Subcutaneous adipose tissue (tissue), 4 donors: ENCODE results near the gene ELFN2. TPM values are rescaled to one million over a fixed set of nuclear protein-coding genes. Genes with fewer than 3 reads are reported as not detected.

ENCODE experiments used
- total RNA-seq, 4 donors: library from RNA; depleted of rRNA; stranded (reverse); fragments of >200 nt; gene quantifications; one replicate each; pipeline ENCODE4 v1.1.0, GENCODE V29; 2016
- TF ChIP-seq, protein P1 (sequence below): fragments of 450-650 bp; IDR thresholded peaks from one replicate; pipeline ENCODE4 v1.5.1; 2016; ENCODE audit warnings: low read depth, mild to moderate bottlenecking, control low read depth, antibody characterized with exemption, moderate library complexity

Gene ELFN2
- total RNA-seq, 4 donors from 2014 or later = not detected

DNA sequence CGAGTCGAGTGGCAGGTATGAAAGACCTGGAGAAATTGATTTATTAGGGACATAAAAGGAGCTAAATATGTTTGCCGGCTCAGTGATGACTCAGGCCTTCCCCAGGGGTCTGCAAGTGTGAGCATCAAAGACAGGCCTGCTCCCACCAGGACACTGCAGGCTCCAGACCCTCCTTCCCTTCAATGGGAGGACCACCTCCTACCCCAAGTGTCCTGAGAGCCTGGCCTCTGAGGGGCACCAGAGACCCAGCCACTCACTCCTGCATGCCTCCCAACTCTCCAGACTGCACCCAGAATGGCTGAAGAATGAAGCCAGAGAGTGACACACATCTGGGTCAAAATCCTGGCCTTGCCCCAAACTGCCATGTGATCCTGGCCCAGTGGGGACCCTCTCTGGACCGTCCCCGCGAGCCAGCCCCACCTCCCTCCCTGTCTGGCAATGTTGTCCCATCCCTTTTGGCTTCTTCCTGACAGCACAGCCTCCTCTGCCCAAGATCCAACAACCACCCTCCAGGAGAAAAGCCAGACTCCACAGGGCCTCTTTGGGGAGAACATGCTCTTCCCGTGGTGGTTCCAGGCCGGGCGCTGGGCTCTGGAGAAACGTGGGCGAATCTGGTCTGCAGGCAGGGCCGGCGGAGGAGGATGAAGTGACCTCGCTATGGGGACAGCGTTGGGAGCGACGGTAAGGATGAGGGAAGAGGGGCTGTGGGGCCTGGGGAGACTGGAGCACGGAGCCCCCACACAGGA is 108.7 kb downstream of the ELFN2 start:
- TF ChIP-seq, protein P1, sequence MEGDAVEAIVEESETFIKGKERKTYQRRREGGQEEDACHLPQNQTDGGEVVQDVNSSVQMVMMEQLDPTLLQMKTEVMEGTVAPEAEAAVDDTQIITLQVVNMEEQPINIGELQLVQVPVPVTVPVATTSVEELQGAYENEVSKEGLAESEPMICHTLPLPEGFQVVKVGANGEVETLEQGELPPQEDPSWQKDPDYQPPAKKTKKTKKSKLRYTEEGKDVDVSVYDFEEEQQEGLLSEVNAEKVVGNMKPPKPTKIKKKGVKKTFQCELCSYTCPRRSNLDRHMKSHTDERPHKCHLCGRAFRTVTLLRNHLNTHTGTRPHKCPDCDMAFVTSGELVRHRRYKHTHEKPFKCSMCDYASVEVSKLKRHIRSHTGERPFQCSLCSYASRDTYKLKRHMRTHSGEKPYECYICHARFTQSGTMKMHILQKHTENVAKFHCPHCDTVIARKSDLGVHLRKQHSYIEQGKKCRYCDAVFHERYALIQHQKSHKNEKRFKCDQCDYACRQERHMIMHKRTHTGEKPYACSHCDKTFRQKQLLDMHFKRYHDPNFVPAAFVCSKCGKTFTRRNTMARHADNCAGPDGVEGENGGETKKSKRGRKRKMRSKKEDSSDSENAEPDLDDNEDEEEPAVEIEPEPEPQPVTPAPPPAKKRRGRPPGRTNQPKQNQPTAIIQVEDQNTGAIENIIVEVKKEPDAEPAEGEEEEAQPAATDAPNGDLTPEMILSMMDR = no peak

Other genes with a start within 250 kb of the ELFN2 start
- gene C1QTNF6, start 239.2 kb downstream of the ELFN2 start, total RNA-seq = 1 to 10 TPM in 3 of 4 donors, under 1 TPM in 1; 0.33 to 3.2 (median 2.4) TPM
- not detected for gene SSTR3, start 215.0 kb downstream of the ELFN2 start, total RNA-seq
- gene RAC2, start 183.2 kb downstream of the ELFN2 start, total RNA-seq = 10 to 100 TPM in 3 of 4 donors, 1 to 10 TPM in 1; 7.8 to 49.8 (median 14.5) TPM
- 10 to 100 TPM; 13.2 to 40.3 (median 22.1) TPM for gene CYTH4, start 145.0 kb downstream of the ELFN2 start, total RNA-seq
- 10 to 100 TPM in 3 of 4 donors, 1 to 10 TPM in 1; 9.0 to 24.3 (median 17.3) TPM for gene MFNG, start 58.9 kb upstream of the ELFN2 start, total RNA-seq
- 10 to 100 TPM in 1 of 4 donors, 1 to 10 TPM in 3; 1.9 to 11.7 (median 3.6) TPM for gene CARD10, start 91.9 kb upstream of the ELFN2 start, total RNA-seq
- gene CDC42EP1, start 133.0 kb upstream of the ELFN2 start, total RNA-seq = 10 to 100 TPM; 11.3 to 24.5 (median 11.7) TPM
- 1 to 10 TPM in 1 of 4 donors, not detected in 3; 1.3 TPM for gene LGALS2, start 152.6 kb upstream of the ELFN2 start, total RNA-seq
- 10 to 100 TPM; 13.7 to 48.8 (median 35.5) TPM for gene GGA1, start 181.4 kb upstream of the ELFN2 start, total RNA-seq
- 10 to 100 TPM in 2 of 4 donors, 1 to 10 TPM in 2; 4.3 to 21.2 (median 7.8) TPM for gene SH3BP1, start 212.2 kb upstream of the ELFN2 start, total RNA-seq
- gene PDXP, start 231.2 kb upstream of the ELFN2 start, total RNA-seq = 1 to 10 TPM; 2.4 to 4.1 (median 2.5) TPM
- gene LGALS1, start 248.2 kb upstream of the ELFN2 start, total RNA-seq = 1,000 to 10,000 TPM; 2,452 to 3,056 (median 2,775) TPM